ENCODE data around the gene GRM5.
"Not testable (repeated sequence)": the region's sequence is repeated elsewhere in the genome, so short reads cannot be mapped to it uniquely, and the experiment has no call there.

GRM5 gene

DNA sequence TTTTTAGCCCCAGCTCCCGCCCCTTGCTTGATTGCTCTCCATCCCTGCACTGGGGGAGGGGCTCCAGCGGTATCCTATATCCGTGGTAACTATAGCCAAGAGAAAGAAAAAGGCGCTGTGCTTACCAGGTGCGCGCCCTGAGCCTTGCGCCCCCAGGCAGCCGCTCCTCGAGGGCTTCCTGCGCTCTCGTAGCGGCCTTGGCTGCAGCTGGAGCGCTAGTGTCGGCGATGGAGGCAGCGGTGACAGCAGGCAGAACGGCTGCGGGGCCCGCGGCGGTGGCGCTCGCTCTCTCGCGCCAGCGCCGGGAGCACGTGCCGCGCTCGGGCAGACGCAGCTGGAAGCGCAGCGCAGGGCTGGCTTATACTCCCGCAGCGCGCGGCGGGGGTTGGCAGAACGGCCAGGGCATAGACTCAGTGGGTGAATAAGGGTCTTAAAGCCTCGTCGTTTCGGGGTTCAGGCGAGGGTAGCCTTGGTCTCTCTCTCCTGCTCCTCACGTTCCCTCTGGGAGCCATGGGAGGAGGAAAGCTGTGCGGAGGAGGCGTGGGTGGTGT, at the start of gene GRM5:
Gene GRM5, minus strand, starts transcription at position 332 of the 551 bp plus-strand sequence. CDS start 18,110 bp downstream, outside the sequence.
- not testable (repeated sequence) for DNase-seq

DNA sequence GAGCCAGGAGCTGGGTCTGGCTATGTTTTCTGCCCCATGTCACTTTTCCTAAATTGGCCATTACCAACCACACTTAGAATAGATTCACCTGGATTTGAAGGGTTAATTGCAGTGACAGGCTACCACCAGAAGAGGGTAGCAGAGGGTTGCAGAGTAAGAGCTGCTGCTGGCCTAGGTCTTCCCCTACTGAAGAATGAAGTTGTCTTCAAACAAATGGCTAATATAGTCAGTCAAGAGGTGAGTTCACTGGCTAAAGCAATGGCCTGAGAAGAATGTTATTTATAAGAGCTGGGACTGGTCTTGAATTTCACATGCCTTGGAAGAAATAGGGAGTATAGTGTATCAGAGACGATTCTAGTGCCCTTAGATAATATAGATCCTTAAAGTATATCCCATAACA, 32.2 kb upstream of the GRM5 start:
- DNase-seq, result not testable (repeated sequence)

DNA sequence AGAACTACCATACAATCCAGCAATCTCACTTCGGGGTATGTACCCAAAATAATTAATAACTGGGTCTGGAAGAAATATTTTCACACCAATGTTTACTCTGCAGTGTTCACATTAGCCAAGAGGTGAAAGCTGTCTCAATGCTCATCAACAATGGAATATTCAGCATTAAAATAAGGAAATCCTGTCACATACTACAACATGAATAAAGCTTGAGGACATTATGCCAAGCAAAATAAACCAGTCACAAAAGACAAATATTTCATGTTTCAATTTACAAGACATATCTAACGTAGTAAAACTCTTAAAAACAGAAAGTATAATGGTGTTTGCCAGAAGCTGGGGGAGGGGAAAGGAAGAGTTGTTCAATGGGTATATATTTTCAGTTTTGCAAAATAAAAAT, 28.0 kb upstream of the GRM5 start:
- DNase-seq, result not testable (repeated sequence)

DNA sequence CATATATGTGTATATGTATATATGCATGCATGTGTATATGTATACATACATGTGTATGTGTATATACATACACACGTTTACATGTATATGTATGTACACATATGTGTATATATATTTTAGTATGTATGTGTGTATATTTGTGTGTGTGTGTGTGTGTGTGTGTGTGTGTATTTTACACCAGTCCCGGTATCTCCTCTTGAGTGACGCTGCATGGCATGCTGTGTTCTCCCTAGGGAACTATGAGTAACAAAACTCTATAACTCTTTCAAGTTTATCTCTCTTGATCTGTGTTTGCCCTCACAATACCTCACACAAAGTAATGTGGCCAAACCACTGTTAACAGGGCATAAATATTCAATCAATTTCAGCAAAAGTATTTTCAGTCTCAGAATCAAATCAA, 19.2 kb upstream of the GRM5 start:
- DNase-seq, result not testable (repeated sequence)

DNA sequence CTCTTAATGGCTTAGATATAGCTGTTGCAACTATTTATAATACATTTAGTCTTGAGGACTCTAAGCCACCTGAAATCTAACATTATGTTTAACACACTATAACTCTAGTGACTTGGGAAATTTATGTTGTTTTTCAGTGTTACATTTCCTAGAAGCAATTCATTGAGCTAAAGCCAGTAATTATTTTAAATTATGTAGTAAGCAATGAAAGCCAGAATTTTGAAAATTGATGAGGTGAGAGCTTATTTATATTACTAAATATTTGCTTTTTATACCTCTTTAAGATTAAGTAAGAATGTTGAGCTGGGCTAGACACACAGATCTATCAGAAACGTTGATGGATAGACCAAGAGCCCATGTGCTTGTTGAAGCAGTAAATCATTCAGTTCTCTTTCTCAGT, 5.1 kb upstream of the GRM5 start:
- not testable (repeated sequence) for DNase-seq

DNA sequence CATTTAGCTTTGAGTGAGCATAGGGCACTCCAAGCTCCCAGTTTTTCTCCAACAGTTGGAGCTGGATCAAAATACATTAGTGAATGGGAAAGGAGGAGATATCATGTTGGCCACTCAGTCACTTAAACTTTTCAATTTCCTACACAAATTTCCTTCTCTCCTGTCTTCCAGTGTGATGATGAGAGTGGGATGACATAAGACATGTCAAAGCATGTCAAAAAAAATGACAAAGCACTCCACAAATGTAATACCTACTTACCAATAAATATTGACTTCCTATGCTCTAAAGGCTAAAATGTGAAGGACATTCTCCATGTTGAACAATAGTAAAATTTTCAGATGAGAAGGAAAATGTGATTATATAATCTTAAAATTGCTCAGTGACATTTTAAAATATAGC, 1.5 kb upstream of the GRM5 start:
- no peak for DNase-seq

DNA sequence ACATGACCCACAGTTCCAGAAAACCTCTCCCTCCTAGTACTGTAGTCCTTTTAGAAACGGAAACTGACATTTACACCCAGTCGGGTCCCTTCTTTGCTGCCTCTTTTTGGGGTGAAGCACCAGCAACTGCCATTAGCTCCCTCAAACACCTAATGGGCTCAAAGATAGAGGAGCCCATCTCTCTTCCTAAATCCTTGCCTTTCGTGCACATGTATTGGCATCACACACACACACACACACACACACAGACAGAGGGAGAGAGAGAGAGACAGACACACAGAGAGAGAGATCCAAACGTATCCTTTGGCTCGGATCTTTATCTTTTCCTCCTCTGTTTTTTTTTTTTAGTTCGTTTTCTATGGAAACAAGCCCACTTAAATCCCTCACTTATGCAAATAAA, 716 bp downstream of the GRM5 start:
- DNase-seq, result no peak

DNA sequence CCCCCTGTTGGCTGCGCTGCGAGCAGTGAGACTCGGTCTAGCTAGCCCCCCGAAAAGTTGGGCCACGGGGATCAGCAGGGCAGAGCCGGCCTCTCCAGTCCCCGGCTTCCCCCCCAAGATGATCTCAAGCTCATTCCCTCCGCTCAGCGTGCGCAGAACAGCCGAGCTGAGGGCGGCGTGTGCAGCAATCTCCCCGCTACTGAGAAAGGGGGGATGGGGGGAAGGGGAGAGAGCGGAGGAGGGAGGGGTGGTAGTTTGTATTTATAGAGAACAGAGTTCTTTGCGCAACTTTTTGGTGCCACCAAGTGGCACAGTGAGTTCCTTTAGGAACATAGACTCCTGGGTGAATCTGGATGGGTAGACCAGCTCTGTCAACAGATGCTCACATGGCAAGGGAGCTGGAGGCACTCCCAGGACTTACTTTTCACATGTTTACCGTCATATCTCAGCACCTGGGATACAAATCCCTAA, 2.3 kb downstream of the GRM5 start:
- DNase-seq, result not testable (repeated sequence)

DNA sequence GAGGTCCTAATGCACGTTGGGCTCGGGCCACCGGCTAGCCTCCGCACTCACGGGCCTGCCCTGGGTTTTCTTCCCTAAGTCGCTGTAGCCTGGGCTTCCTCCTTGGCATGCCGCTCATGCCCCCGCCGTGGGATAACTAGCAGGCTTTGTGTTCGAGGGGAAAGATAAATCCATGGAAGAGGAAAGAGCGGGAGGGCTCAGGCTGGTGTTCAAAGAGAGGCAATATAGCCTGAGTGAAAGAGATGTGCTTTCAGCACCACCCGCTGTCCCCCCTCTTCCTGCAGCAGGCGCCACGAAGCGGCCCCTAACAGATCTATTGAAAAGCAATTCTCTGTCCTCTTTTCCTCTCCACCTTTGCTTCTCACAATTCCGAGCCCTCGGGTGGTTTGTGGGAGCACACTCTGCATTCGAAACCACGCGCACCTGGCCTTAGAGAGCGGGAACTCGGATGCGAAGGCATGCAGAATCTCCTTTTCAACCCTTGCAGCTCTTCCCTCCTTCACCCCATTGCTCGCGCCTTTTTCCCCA, 2.9 kb downstream of the GRM5 start:
- DNase-seq, result not testable (repeated sequence)

DNA sequence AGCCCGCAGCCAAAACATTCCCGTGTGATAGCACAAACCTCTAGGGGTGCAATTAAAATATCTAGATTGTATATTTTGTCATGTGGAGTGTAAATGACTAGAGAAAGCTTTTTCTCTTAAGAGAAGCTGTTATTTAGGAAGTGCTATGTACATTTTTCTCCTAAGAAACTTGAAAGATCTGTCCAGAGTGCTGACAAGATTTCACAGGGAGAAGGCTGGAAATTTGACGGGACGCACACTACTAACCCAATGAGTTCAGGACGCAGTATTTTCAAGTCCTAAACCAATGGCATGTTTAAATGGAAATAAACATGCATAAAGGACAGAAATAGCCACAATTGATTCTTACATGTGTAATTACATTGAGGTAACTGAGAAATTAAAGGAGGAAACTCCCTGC, 3.9 kb downstream of the GRM5 start:
- not testable (repeated sequence) for DNase-seq

DNA sequence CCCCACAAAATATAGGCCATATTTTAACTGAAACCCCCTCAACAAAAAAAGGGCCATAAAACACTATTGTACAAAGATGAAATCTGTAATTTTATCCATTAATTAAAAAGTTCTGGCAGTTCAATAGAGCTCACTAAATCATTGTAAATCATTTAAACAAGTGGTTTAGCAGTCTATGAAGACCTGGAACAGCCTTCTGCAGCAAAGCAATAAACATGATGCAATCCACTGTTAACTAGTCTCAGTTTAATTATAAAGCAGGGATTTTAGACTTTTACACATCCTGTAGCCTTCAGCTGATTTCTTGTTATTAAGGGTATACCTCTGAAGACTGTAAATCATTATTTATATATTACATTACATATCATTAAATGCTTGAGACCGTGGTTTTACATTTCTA, 8.4 kb downstream of the GRM5 start:
- not testable (repeated sequence) for DNase-seq

DNA sequence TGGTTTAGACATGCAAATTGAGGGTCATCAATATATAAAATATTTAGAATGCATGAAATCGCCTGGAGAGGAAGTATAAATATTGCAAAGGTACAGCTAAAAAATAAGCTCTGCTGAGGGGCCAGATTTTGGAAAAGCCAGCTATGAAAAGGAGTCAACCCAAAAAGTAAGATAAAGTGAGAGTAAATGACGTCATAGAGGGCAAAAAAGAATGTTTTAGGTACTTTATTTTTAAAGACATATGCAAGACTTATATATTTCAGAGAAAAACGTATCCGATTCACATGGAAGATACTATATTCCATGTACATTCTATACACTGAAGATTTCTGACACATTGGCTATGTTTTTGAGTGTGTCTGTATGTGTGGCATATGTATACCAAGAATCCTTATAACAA, 13.6 kb downstream of the GRM5 start:
- DNase-seq, result no peak

DNA sequence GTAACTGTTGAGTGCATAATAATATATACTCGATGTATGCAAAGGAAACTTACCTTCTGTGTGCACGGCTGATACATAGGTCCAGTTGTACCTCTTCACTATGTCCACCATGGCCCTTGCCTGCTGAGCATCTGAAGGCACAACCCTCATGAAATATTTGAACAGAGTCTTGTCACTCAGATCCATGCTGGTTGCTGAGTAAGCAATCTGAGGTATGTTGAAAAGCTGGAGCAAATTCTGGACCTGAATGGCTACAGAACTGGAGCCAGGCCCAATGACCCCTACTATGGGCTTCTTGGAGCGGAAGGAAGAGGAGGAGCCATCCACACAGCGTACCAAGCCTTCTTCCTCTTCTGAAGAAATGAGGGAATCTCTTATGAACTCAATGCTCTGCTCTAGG, 18.6 kb downstream of the GRM5 start:
- DNase-seq, result not testable (repeated sequence)

DNA sequence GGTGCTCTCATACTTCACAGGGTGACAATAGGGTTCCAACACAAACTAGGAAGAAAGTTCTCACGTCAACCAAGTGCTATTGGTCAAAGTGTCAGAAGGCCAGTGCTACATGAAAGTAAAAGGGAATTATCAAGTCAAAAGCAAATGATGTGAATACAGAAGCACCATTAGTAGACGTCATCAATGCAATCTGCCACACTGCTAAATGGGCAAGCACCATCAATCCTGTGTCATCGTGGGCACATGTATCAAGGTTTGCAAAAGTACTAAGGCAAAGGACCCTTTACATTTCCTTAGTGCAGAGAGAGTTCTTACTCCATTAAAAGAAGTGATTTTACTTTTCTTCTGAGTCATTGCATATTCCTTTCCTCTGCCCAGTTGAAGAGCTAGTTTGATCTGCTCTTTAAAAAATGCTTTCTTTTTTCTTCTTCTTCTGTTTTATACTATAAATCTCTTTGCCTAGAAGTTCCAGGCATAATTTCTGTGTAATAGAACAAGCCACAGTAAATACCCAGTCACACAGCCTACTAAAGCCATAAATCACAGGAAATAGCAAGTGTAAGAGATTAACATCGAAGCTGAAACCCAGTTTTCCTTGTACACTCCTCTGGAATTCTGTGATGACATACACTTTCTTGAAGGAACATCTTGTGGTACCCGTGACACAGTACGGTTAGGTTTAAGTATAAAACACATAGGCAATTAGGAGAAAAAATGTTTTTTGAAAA, 21.8 kb downstream of the GRM5 start:
- DNase-seq, result not testable (repeated sequence)

DNA sequence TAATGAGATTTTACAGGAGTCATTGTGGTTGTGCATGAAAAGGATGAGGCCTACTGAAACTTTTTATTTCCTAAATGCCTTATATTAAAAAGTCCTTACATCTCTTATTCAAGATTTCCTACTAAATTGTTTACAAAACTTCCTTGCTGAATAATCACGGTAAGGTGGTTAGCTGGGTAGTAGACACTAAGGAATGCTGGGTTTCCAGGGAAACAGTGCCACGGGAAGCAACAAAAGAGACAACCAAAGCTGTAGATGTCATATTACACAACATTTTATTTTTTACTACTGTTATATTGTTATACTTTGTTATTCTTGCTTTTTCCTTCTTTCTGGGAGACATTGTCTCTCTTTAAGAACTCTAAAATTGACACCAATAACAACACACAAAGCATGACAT, 36.1 kb downstream of the GRM5 start:
- DNase-seq, result not testable (repeated sequence)

DNA sequence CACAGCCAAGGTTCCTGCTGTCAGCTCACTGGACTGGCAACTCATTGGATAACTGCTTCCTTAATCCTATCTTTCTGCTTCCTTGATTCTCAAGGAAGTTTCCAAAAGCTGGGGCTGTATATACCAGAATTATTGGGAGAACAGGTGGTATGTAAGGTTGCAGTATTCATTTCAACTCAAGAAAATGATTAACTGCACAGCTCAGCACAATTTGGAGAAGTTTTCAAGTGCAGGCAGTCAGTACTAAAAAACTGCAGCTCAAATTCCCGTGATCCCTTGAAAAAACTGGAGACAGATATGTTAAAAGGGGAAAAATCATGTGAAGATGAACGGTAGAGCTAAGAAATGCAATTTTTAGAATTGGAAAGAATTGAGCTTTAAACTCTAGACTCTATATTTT, 44.4 kb downstream of the GRM5 start:
- DNase-seq, result no peak

DNA sequence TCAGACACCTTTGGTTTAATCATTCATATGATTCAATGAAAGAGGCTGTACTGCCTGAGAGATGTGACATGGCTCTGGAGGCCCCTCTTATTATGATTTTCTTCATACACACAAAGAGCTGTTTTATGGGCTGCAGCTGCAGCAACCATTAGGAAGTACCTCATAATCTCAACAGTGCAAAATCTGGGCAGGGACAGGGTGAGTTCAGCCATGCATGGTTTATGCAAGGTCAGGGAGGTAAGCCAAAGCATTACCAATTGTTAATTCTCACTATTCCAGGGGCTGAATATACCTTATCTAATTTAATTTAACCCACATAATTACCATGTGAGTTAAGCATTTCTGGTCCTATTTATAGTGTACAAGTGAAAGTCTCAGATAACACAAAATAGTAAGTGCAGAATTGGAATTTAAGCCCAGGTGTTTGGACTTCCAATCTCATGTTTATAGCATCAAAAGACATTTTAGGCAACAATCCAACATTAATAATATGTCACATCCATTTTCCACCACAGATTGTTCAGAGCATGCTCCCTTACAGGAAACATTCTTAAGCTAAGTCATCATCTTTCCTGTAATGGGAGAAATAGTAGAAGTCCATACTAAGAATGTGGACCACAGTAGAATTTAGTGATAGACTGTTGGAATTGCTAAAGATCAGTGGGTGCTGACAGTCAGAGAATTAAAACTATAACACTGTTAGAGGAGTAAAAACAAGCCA, 45.8 kb downstream of the GRM5 start:
- DNase-seq, result not testable (repeated sequence)

DNA sequence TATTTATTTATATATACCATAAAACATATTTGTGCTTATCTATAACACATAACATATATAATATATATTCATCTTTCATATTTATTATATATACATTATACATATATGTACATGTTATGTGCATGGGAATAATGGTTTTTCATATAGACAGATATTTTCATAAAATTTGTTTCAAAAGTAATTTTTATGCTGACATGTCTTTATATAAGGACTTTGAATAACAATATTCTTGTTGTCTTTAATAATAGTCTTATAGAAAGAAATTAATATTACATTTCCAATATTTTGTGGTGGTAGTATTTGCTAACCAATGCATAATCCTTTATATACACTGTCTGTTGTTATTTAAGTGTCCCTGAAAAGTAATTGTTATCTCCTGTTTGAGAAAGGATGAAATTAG, 49.6 kb downstream of the GRM5 start:
- no peak for DNase-seq

DNA sequence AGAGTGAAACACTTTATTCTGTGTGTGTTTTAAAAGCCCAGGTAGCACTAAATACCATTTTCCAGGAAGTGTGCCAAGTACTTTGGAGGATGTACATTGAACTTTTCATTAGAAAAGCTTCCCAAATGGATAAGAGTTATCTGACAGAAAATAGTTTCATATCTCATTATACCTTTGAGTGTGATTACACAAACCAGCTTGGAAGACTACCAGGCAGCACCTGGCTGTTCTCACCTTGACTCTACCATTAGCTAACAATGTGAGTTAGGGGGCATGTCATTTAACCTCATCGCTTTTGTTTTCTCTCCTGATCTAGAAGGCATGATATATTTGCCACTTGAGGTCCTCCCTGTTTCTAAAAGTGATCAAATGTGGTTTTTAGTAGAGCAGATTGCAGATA, 50.2 kb downstream of the GRM5 start:
- no peak for DNase-seq

DNA sequence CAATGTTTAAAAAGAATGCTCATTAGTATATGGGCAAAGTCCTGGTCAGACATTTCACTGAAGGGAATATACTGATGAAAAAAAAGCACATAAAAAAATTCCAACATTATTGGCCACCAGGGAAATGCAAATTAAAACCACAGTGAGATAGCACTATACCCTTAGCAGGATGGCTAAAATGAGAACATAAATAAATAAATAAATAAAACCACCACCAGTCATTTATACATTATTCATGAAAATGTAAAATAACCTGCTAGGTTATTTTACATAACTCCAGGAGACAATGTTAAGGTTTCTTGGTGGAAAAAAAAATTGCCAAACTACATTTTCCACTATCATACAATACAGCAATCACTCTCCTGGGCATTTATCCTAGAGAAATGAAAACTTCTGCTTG, 64.9 kb downstream of the GRM5 start:
- not testable (repeated sequence) for DNase-seq

DNA sequence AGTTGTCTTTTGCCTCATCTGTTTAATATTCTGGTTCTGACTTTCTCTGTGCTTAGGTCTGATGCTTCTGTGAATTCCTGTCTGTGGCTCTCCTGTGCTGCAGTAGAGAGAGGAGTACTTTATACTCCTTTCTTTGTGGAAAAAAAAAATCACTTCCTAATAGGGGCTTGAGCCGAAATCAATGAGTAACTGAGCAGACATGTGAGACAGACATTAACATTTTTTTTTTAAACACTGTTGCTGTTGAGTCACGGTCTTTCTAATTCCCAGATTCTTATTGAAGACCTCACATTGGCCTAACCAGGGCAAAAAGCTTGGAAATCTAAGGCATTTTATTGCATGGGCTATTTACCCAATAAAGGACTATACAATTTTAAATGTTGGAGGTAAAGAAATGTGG, 86.1 kb downstream of the GRM5 start:
- DNase-seq, result no peak

DNA sequence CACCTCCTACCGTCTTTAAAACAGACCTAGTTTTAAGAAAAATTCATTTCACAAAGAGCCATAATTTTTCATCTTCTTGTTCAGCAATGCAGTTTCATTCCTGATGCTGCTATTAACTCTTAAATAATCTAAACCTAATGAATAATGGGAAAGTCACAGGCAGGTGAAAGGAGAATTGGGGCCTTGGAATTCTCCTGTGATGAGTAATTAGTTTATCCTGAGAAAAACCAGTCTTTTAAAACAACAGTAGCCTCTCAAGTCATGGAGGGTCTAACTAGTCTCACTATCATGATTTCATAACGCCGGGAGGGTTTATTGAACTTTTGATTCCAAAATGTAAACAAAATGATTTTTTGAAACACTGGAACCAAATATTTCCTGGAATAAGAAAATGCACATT, 86.8 kb downstream of the GRM5 start:
- DNase-seq, result not testable (repeated sequence)

DNA sequence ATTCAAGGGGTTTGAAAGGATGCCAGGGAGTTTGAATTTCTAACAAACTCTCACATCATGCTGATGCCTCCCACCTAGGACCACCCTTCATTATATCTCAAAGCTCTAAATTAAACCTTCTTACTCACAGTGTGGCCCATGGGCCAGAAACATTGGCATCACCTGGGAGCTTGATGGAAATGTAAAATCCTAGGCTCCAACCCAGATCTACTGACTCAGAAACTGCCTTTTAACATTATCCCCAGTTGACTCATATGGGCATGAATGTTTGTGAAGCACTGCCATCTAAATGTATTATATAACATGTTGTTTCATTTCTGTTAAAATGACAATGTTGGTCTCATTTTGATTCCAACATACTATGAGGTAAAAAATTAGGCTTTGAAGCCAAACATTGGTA, 90.3 kb downstream of the GRM5 start:
- DNase-seq, result not testable (repeated sequence)

DNA sequence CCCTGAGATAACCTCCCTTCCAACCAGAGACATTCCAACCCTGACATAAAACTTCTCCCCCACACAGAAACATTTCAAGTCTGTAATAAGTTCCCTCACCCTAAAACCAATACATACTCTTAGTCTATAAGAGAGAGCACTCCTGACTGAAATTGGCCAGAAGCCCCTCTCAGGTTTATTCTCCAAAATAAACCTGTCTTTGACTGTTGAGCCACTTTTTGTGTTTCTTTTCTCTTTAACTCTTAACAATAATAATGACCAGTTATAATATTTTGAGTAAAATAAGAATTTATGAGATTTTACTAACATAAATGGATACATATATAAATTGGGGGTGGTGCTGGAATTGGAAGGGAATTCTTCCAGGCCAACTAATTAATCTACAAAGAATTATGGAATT, 93.6 kb downstream of the GRM5 start:
- no peak for DNase-seq

All from NCI-H2171 (cell line).